T-helper 1 cell treated with Interleukin-12 subunit alpha and Interleukin-12 subunit beta and Interleukin-4 antibody, amounts not matched to agents 30 ng/mL and 1 ng/mL, for 36 hours (primary cell): Measurements from ENCODE around the gene SCG2. TPM values are rescaled to one million over a fixed set of nuclear protein-coding genes. Genes with fewer than 3 reads are reported as not detected.

Experiments
- intact Hi-C: fragments of 100-400 bp; cut with micrococcal nuclease; formaldehyde crosslinking; loops from one replicate; pipeline ENCODE4 v1.15.1; 2024
- total RNA-seq: library from RNA; stranded (reverse); gene quantifications from 2 replicates; pipeline ENCODE4 v1.2.3, GENCODE V29; 2022

The SCG2 gene, protein sequence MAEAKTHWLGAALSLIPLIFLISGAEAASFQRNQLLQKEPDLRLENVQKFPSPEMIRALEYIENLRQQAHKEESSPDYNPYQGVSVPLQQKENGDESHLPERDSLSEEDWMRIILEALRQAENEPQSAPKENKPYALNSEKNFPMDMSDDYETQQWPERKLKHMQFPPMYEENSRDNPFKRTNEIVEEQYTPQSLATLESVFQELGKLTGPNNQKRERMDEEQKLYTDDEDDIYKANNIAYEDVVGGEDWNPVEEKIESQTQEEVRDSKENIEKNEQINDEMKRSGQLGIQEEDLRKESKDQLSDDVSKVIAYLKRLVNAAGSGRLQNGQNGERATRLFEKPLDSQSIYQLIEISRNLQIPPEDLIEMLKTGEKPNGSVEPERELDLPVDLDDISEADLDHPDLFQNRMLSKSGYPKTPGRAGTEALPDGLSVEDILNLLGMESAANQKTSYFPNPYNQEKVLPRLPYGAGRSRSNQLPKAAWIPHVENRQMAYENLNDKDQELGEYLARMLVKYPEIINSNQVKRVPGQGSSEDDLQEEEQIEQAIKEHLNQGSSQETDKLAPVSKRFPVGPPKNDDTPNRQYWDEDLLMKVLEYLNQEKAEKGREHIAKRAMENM
- total RNA-seq: not detected in 2 replicates

GRCh38 chr2:223601932-223602666 lies at the start of gene SCG2:
Gene SCG2, minus strand, starts transcription at chr2:223602361. Its CDS starts 3,079 bp downstream, at chr2:223599282.
- intact Hi-C loops: loop anchor here (1.0 kb wide), 1 partner anchor 631 kb away; no protein-coding TSS in a partner anchor

DNA sequence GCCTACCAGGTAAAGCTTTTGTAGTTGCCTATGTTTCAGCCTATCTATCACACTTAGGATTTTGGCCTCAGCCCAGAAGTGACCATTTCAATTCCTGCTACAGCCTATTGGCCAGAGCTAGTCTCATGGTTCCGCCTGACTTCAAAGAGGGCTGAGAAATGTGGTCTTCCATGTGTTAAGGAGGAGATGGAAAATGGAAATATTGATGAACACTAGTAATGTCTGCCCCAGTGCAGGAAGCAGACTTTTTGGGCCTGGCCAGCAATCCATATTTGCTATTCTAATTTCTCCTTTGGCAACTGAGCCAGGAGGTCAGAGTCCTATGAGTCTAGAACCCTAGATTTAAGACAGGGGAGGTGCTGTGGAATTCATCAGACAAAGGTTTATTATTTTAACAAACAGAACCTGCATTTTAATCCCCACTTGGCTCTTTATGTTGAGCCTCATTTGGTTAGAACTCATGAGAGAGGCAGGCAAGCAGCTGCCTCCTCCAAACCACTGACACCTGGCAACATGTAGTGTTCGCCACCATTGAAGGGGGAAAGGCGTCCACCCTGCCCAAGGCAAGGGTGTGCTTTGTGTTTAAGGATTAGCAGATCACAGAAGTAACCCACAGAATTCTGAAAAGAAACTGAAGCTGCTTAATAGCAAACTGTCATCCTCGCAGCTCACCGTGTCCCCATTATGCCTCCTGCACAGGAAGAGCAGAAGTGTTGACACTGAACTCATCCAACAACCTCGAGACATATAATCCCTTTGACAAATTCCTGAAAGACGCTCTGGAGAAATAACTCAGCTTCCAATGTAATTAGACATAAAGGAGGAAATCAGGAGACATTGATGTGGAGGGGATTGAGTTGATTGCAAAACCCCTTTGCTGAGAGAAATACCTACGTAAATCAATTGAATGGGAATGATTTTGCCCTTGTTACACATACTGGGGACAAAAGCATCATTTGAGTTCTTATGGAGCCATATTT lies 47.7 kb upstream of the SCG2 start:
- intact Hi-C loops: no loop called here

- intact Hi-C loops: no loop called here
Observed at GRCh38 chr2:223648755-223649154, 46.6 kb upstream of the SCG2 start.

DNA sequence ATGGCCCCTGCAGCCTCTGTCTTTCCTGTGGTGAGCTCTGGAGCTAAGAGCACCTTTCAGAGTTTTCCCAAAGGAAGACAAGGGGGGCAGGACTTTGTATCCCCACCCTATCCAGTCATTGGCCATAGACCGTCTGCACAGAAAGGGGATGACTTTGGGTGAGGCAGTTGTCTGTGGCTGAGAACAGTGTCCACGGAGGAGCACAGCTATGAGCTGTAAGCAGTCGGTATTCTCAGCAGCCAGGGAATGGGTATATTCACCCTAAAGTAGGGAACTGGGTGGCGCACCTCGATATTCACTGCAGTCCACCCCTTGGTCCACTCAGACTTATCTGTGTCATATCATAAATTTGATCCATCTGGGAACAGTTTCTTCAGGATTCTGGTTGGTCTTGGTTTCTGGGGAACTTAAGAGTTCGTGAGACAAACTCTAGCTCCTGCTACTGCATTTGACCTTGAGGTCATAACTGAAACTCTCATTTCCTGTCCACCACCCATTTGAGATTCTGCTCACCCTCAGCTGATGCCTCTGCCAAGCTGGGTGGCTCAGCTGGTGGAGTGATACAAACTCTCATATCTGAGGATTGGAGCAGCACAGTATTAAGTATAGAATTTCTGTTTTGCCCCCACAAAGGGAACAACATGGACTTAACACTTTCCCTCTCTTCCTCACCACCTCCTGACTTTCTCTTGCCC lies 45.2 kb upstream of the SCG2 start:
- intact Hi-C loops: no loop called here

GRCh38 chr2:223644136-223644535 lies 42.0 kb upstream of the SCG2 start:
- intact Hi-C loops: no loop called here

- intact Hi-C loops: no loop called here
Observed at GRCh38 chr2:223643309-223643708, 41.1 kb upstream of the SCG2 start.

DNA sequence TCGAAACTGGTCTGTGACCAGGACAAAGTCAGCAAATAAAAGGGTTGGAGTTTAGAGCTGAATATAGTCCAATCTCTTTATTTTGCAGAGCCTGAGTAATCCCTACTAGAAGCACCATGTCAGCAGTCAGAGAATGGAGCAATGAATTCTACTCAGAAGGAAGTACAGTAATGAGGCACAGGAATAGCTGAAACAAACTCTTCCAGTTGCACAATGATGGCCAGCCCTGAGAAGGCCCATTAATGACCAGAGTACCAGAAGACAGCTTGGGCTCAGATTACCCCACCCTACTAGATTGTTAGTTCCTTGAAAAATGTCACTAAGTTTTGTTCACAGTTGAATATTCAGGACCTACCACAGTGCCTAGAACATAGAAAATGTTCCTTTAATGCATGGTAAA lies 40.3 kb upstream of the SCG2 start:
- intact Hi-C loops: no loop called here

- intact Hi-C loops: no loop called here
Observed at GRCh38 chr2:223641082-223641481, 38.9 kb upstream of the SCG2 start.

DNA sequence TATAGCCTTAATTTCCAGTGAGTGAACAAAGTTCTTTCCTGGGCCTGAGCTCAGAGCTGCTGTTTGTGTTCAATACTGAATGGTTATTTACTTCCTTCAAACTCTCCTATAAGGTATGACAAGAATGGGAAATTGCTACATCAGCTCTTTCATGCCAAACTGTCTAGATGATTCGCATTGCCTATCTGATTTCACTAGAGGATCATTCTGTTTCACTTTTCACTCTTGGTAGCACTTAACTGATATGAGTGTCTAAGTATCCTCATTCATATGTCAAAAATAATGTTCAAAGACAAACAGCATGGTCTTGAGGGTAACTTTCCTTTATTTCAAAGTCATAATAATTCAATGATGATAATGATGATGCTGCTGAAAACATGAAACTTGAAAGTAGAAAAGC lies 32.9 kb upstream of the SCG2 start:
- intact Hi-C loops: no loop called here

DNA sequence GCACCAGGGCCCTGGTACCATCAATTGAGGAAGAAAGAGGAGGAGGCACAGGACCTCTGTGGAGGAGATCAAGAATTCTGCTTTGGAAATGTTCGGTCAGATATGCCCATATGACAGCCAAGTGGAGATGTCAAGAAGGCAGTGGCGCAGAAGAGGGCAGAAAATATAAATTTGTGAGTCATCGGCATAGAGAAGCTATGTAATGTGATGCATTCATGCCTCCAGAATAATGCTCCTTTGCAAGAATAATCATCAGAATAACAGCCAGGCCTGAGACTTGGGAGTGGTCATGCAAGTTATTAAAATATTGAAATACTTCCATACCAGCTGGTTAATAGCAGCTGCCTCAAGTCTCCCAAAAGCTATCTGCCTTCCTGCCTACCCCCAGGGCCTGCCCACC lies 32.1 kb upstream of the SCG2 start:
- intact Hi-C loops: no loop called here

DNA sequence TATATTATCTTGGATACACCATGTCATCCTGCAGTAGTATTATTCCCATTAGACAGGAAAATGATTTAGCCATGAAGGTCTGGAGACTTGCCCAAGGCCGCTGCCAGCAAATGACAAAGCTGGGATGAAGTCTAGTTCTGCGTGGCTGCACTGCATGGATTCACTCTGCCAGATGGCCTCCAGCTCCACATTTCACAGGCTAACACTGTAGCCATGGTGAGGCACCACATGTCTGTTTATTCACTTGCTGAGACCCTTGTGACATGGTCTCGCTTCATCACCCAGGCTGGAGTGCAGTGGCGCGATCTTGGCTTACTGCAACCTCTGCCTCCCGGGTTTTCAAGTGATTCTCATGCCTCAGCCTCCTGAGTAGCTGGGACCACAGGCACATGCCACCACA lies 31.5 kb upstream of the SCG2 start:
- intact Hi-C loops: no loop called here

DNA sequence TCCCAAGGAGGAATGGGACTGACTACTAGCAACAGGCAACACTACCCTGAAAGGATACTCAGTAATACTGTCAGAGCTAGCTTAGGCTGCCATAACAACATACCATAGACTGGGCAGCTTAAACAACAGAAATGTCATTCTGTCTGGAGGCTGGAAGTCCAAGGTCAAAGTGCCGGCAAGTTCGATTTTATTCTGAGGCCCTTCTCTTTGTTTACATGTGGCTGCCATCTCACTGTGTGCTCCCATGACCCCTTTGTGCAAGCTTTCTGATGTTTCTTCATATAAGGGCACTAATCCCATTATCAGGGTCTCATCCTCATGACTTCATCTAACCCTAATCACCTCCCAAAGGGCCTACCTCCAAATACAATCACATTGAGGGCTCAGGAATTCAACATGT lies 30.7 kb upstream of the SCG2 start:
- intact Hi-C loops: no loop called here

DNA sequence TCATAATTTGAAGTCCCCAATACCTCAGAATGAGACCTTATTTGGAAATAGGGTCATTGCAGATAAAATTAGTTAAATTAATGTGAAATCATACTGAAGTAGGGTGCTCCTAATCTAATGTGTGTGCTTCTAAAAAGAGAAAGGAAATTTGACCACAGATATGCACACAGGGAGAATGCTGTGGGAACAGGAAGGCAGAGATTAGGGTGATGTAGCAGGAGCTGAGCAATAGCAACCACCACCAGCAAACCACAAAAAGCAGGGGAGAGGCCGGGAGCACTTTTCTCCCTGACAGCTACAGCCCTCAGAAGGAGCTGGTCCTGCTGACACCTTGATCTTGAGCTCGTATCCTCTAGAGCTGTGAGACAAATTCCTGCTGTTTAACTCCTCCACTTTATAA lies 24.6 kb upstream of the SCG2 start:
- intact Hi-C loops: no loop called here

GRCh38 chr2:223625652-223626051 lies 23.5 kb upstream of the SCG2 start:
- intact Hi-C loops: no loop called here

GRCh38 chr2:223621901-223622300 lies 19.7 kb upstream of the SCG2 start:
- intact Hi-C loops: no loop called here

DNA sequence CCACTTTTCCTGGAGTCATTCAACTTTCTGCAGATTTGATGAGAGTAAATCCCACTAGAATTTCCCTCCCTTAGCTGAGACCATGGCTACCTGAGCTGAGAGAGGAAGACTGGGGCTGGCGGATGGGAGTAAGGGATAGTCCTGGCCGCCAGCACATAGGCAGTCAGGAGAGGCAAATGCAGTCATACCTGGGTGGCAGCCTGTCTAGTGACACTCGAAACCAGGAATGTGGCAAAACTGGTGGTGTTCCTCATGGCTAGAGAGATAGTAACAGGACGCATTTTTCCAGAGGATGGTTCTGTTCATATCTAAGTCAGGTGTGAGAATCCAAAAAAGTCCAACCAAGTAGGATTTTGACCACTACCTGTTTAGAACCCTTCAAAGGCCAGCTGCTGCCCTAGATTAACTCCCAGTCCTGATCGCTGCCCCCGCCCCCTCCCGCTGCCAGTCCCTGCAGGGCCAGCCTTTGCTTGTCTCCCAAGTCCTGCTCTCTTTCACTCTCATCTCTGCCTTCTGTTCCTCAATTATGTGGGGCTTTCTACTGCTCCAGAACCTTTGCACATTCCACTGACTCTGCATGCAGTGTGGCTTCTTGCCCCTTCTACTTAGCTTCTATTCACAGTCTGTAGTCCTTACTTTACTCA lies 17.4 kb upstream of the SCG2 start:
- intact Hi-C loops: no loop called here

- intact Hi-C loops: no loop called here
Observed at GRCh38 chr2:223618172-223619035, 16.2 kb upstream of the SCG2 start.

GRCh38 chr2:223614534-223614933 lies 12.4 kb upstream of the SCG2 start:
- intact Hi-C loops: no loop called here
